GM12878 (cell line): ENCODE data around the gene RAPGEF6.

Source experiments
- BHLHE40 ChIP-seq, 2 experiments: fragments of 450-650 bp in 1 of 2; IDR thresholded peaks; 2 replicates each; pipeline ENCODE4 v1.6.1; 2011 to 2017; ENCODE audit warnings: low read depth in 2 of 2, borderline replicate concordance in 1 of 2, improper control_type of control experiment in 1 of 2, low read length in 1 of 2, mild to moderate bottlenecking in 1 of 2
- CTCF ChIP-seq, 3 experiments: IDR thresholded peaks in 2 of 3; conservative IDR thresholded peaks in 1 of 3; 2 replicates each; pipeline ENCODE4 v1.5.1; 2011; ENCODE audit warnings: low read depth in 3 of 3, low read length in 3 of 3, mild to moderate bottlenecking in 3 of 3, control low read depth in 2 of 3, moderate library complexity in 2 of 3, inconsistent platforms in 1 of 3, mixed read lengths in 1 of 3; ENCODE audit not compliant: control insufficient read depth in 2 of 3, insufficient read depth in 1 of 3; ENCODE audit errors: extremely low read depth in 1 of 3
- NFYA ChIP-seq: IDR thresholded peaks from 2 replicates; pipeline ENCODE4 v1.6.1; 2011; ENCODE audit warnings: low read depth, mild to moderate bottlenecking, low read length, improper control_type of control experiment, borderline replicate concordance
- YY1 ChIP-seq: IDR thresholded peaks from 2 replicates; pipeline ENCODE4 v1.6.1; 2011; ENCODE audit warnings: low read depth, mild to moderate bottlenecking, low read length
- ZBTB33 ChIP-seq: fragments of 450-650 bp; IDR thresholded peaks from 2 replicates; pipeline ENCODE4 v1.6.1; 2017; ENCODE audit warnings: mild to moderate bottlenecking
- ZNF24 ChIP-seq: fragments of 450-650 bp; IDR thresholded peaks from 2 replicates; pipeline ENCODE4 v1.6.1; 2017; ENCODE audit warnings: antibody characterized with exemption, mild to moderate bottlenecking
- ZNF274 ChIP-seq: IDR thresholded peaks from one replicate; pipeline ENCODE4 v1.8.0; 2011; ENCODE audit not compliant: insufficient read length, insufficient read depth

- TF ChIP-seq YY1 (no peak), ZBTB33 (no peak), CTCF (IDR thresholded peaks at IDR 0.05 in 2 of 3, conservative IDR thresholded peaks at IDR 0.05 in 1 of 3; ENCODE audit: control insufficient read depth in 2 of 3, extremely low read depth in 1 of 3, insufficient read depth in 1 of 3, low read depth in 3 of 3, low read length in 3 of 3) (no peak), ZNF274 (no peak), ZNF24 (no peak), NFYA (no peak), BHLHE40 (IDR thresholded peaks at IDR 0.05; ENCODE audit: borderline replicate concordance in 1 of 2, low read depth in 2 of 2, low read length in 1 of 2) (peak; percentile 7 to 43; a peak in 1 of 4 replicates)
Measured at GRCh38 chr5:131379723-131380122, 255.3 kb downstream of the RAPGEF6 start.
